H9 (cell line): ENCODE measurements around the gene IGF1. TPM values are rescaled to one million over a fixed set of nuclear protein-coding genes. Genes with fewer than 3 reads are reported as not detected.

Source experiments
- DNase-seq: peaks from one replicate; pipeline ENCODE4 v3.0.0-alpha.2; 2017
- H2AFZ ChIP-seq: one replicate; pipeline ENCODE4 v1.6.1; 2013; ENCODE audit warnings: mild to moderate bottlenecking, low read length, control low read depth, moderate library complexity
- H2AK5ac ChIP-seq: 2 replicates; pipeline ENCODE4 v1.6.1; 2013; ENCODE audit warnings: low read length, control low read depth, mixed read lengths; ENCODE audit not compliant: insufficient read length
- H2BK120ac ChIP-seq: one replicate; pipeline ENCODE4 v1.6.1; 2013; ENCODE audit warnings: low read depth, mild to moderate bottlenecking, low read length, control low read depth, inconsistent platforms; ENCODE audit not compliant: poor library complexity, severe bottlenecking
- H2BK12ac ChIP-seq: 2 replicates; pipeline ENCODE4 v1.6.1; 2013; ENCODE audit warnings: low read length, control low read depth, mixed read lengths, low read depth; ENCODE audit not compliant: insufficient read length
- H2BK15ac ChIP-seq: 2 replicates; pipeline ENCODE4 v1.6.1; 2013; ENCODE audit warnings: low read depth, low read length, control low read depth
- H2BK20ac ChIP-seq: one replicate; pipeline ENCODE4 v1.6.1; 2013; ENCODE audit warnings: low read depth, mild to moderate bottlenecking, low read length, control low read depth, inconsistent platforms; ENCODE audit not compliant: poor library complexity, severe bottlenecking
- H2BK5ac ChIP-seq: 2 replicates; pipeline ENCODE4 v1.6.1; 2013; ENCODE audit warnings: low read length, control low read depth, mixed read lengths; ENCODE audit not compliant: insufficient read length
- H3K14ac ChIP-seq: 2 replicates; pipeline ENCODE4 v1.6.1; 2013; ENCODE audit warnings: low read length, control low read depth; ENCODE audit not compliant: insufficient read depth
- H3K18ac ChIP-seq: 2 replicates; pipeline ENCODE4 v1.6.1; 2013; ENCODE audit warnings: low read depth, mild to moderate bottlenecking, mixed read lengths, low read length, control low read depth; ENCODE audit not compliant: insufficient read length
- H3K23ac ChIP-seq: 2 replicates; pipeline ENCODE4 v1.6.1; 2013; ENCODE audit warnings: low read length, control low read depth, mixed read lengths, low read depth; ENCODE audit not compliant: insufficient read length
- H3K23me2 ChIP-seq: 2 replicates; pipeline ENCODE4 v1.6.1; 2013; ENCODE audit warnings: low read depth, mild to moderate bottlenecking, mixed read lengths, low read length, control low read depth; ENCODE audit not compliant: insufficient read length, poor library complexity, severe bottlenecking
- H3K27ac ChIP-seq: 2 replicates; pipeline ENCODE4 v1.5.1; 2013; ENCODE audit warnings: low read length, control low read depth, mixed read lengths, low read depth; ENCODE audit not compliant: insufficient read length
- H3K27me3 ChIP-seq: 2 replicates; pipeline ENCODE4 v1.6.1; 2013; ENCODE audit warnings: low read length, control low read depth, inconsistent platforms; ENCODE audit not compliant: insufficient read depth
- H3K4ac ChIP-seq: 2 replicates; pipeline ENCODE4 v1.6.1; 2013; ENCODE audit warnings: low read depth, mild to moderate bottlenecking, control low read depth, inconsistent platforms, low read length, moderate library complexity
- H3K4me1 ChIP-seq: 2 replicates; pipeline ENCODE4 v1.6.1; 2013; ENCODE audit warnings: low read length, control low read depth, inconsistent platforms; ENCODE audit not compliant: insufficient read depth
- H3K4me2 ChIP-seq: 2 replicates; pipeline ENCODE4 v1.6.1; 2013; ENCODE audit warnings: low read length, control low read depth, mixed read lengths; ENCODE audit not compliant: insufficient read length, insufficient read depth
- H3K56ac ChIP-seq: 2 replicates; pipeline ENCODE4 v1.6.1; 2013; ENCODE audit warnings: low read depth, mild to moderate bottlenecking, mixed read lengths, low read length, control low read depth; ENCODE audit not compliant: insufficient read length
- H3K79me1 ChIP-seq: 2 replicates; pipeline ENCODE4 v1.6.1; 2013; ENCODE audit warnings: low read depth, mild to moderate bottlenecking, moderate library complexity, low read length, control low read depth, inconsistent platforms; ENCODE audit not compliant: insufficient read depth, poor library complexity, severe bottlenecking
- H3K79me2 ChIP-seq: 2 replicates; pipeline ENCODE4 v1.6.1; 2013; ENCODE audit warnings: low read length, control low read depth, inconsistent platforms; ENCODE audit not compliant: insufficient read depth
- H3K9ac ChIP-seq: 2 replicates; pipeline ENCODE4 v1.6.1; 2013; ENCODE audit warnings: low read length, control low read depth, mixed read lengths; ENCODE audit not compliant: insufficient read length; ENCODE audit errors: extremely low read depth
- H3K9me3 ChIP-seq: one replicate; pipeline ENCODE4 v1.6.1; 2013; ENCODE audit warnings: low read depth, low read length, inconsistent platforms; ENCODE audit not compliant: control insufficient read depth
- H3T11ph ChIP-seq: one replicate; pipeline ENCODE4 v1.6.1; 2013; ENCODE audit warnings: mild to moderate bottlenecking, low read length, control low read depth, inconsistent platforms
- H4K20me1 ChIP-seq: one replicate; pipeline ENCODE4 v1.6.1; 2013; ENCODE audit not compliant: control insufficient read depth, insufficient read length, insufficient read depth
- H4K5ac ChIP-seq: 2 replicates; pipeline ENCODE4 v1.6.1; 2013; ENCODE audit warnings: low read depth, mild to moderate bottlenecking, mixed read lengths, low read length, control low read depth; ENCODE audit not compliant: insufficient read length
- H4K8ac ChIP-seq: replicated peaks from 2 replicates; pipeline ENCODE4 v1.6.1; 2013; ENCODE audit warnings: low read length, control low read depth, mixed read lengths, low read depth; ENCODE audit not compliant: insufficient read length
- H4K91ac ChIP-seq: 2 replicates; pipeline ENCODE4 v1.6.1; 2013; ENCODE audit warnings: low read depth, mild to moderate bottlenecking, moderate library complexity, mixed read lengths, low read length, control low read depth; ENCODE audit not compliant: insufficient read length
- H3K27ac Mint-ChIP-seq, 3 experiments: 2 replicates in 2 of 3; 3 replicates in 1 of 3; pipeline ENCODE4 v1.8.0; 2020 to 2021; ENCODE audit warnings: mixed read lengths in 3 of 3, mild to moderate bottlenecking in 1 of 3, moderate library complexity in 1 of 3
- H3K27me3 Mint-ChIP-seq: 2 replicates; pipeline ENCODE4 v1.8.0; 2021; ENCODE audit warnings: low read depth, mild to moderate bottlenecking, moderate library complexity, mixed read lengths
- H3K36me3 Mint-ChIP-seq, 3 experiments: 2 replicates in 2 of 3; 3 replicates in 1 of 3; pipeline ENCODE4 v1.8.0; 2020 to 2021; ENCODE audit warnings: low read depth in 3 of 3, mixed read lengths in 3 of 3; ENCODE audit not compliant: insufficient read depth in 1 of 3
- H3K4me1 Mint-ChIP-seq, 2 experiments: 2 replicates each; pipeline ENCODE4 v1.8.0; 2020; ENCODE audit warnings: mixed read lengths in 2 of 2
- H3K4me3 Mint-ChIP-seq, 2 experiments: 2 replicates in 1 of 2; 3 replicates in 1 of 2; pipeline ENCODE4 v1.8.0; 2020 to 2021; ENCODE audit warnings: mild to moderate bottlenecking in 2 of 2, mixed read lengths in 2 of 2, moderate library complexity in 1 of 2
- H3K9me3 Mint-ChIP-seq, 2 experiments: 2 replicates in 1 of 2; 3 replicates in 1 of 2; pipeline ENCODE4 v1.8.0; 2020; ENCODE audit warnings: mild to moderate bottlenecking in 2 of 2, mixed read lengths in 2 of 2, moderate library complexity in 1 of 2
- CTCF ChIP-seq: fragments of 200-600 bp; sonication (generic); conservative IDR thresholded peaks from 3 replicates; pipeline ENCODE4 v1.8.0; 2021; ENCODE audit warnings: antibody characterized with exemption, mild to moderate bottlenecking
- WGBS: extraction: QIAGEN DNeasy Blood & Tissue Kit; methylation state at CpG from one replicate; pipeline ENCODE4 v1.1.7; 2013; ENCODE audit warnings: missing lambda C conversion rate, low lambda C conversion rate, mixed read lengths; ENCODE audit not compliant: insufficient read length; ENCODE audit errors: extremely low coverage; 5-methylcytosine and 5-hydroxymethylcytosine counted together
- total RNA-seq: library from RNA; stranded (reverse); gene quantifications from 2 replicates; pipeline ENCODE4 v1.2.1, GENCODE V29; 2021

IGF1 gene
- total RNA-seq, 1 experiment from 2014 or later, result not detected

- H3K27ac Mint-ChIP-seq, result no peak overlapping the region
Measured at GRCh38 chr12:102521662-102522277, 41.4 kb upstream of the IGF1 start.

More at GRCh38 chr12:102521662-102522277, 41.4 kb upstream of the IGF1 start:
- no peak overlapping the region for H2BK120ac ChIP-seq
- DNase-seq, result no peak
- H3K9me3 ChIP-seq, result no peaks in the 10 kb centered on the region
- no peak overlapping the region for H3K9ac ChIP-seq
- WGBS, result no CpG with 5 or more reads among the region's 1 CpG
- H3K27me3 ChIP-seq, result no peaks in the 10 kb centered on the region
- H2BK12ac ChIP-seq, result no peak overlapping the region
- H2BK20ac ChIP-seq, result no peak overlapping the region
- H3K36me3 Mint-ChIP-seq, result no peaks in the 10 kb centered on the region; a peak in 1 of 7 replicates
- no peaks in the 10 kb centered on the region for H3K27me3 Mint-ChIP-seq
- H3T11ph ChIP-seq, result no peak overlapping the region
- no peak overlapping the region for H3K14ac ChIP-seq
- no peak overlapping the region for H3K23ac ChIP-seq
- H4K91ac ChIP-seq, result no peak overlapping the region
- H3K79me1 ChIP-seq, result no peaks in the 10 kb centered on the region
- H4K8ac ChIP-seq, result no peak overlapping the region
- TF ChIP-seq CTCF, result no peak
- no peaks in the 10 kb centered on the region for H3K23me2 ChIP-seq
- no peak overlapping the region for H3K4me3 Mint-ChIP-seq
- H3K4me1 ChIP-seq, result no peaks in the 10 kb centered on the region
- no peak overlapping the region for H3K4ac ChIP-seq
- no peak overlapping the region for H2BK5ac ChIP-seq
- H2AFZ ChIP-seq, result no peak overlapping the region
- no peaks in the 10 kb centered on the region for H3K79me2 ChIP-seq
- H3K56ac ChIP-seq, result no peak overlapping the region
- H2AK5ac ChIP-seq, result no peak overlapping the region
- H3K4me1 Mint-ChIP-seq, result peaks cover 0 to 5% of the 10 kb centered on the region in 2 experiments; a peak in 1 of 4 replicates
- no peak overlapping the region for H3K27ac ChIP-seq
- no peaks in the 10 kb centered on the region for H4K20me1 ChIP-seq
- no peaks in the 10 kb centered on the region; a peak in 1 of 5 replicates for H3K9me3 Mint-ChIP-seq
- no peak overlapping the region for H3K18ac ChIP-seq
- H4K5ac ChIP-seq, result no peak overlapping the region
- no peak overlapping the region for H3K4me2 ChIP-seq
- no peak overlapping the region for H2BK15ac ChIP-seq
